Mesodermal cell (in vitro differentiated cells): Measurements from ENCODE around the gene ANTXR1.

Experiments
- H3K27ac ChIP-seq: 2 replicates; pipeline ENCODE4 v1.7.0; 2013; ENCODE audit warnings: mild to moderate bottlenecking, low read depth, low read length, moderate library complexity; ENCODE audit not compliant: severe bottlenecking
- H3K36me3 ChIP-seq: 2 replicates; pipeline ENCODE4 v1.7.1; 2013; ENCODE audit warnings: mild to moderate bottlenecking, low read length, moderate library complexity; ENCODE audit not compliant: control insufficient read depth, insufficient read depth
- H3K4me1 ChIP-seq: one replicate; pipeline ENCODE4 v1.7.1; 2013; ENCODE audit warnings: mild to moderate bottlenecking, low read length; ENCODE audit not compliant: insufficient read depth, control insufficient read depth, poor library complexity, severe bottlenecking
- H3K4me3 ChIP-seq: 2 replicates; pipeline ENCODE4 v1.7.0; 2013; ENCODE audit warnings: low read length, control low read depth, mild to moderate bottlenecking; ENCODE audit not compliant: insufficient read depth, poor library complexity, severe bottlenecking; ENCODE audit errors: extremely low read depth
- H3K9me3 ChIP-seq: 2 replicates; pipeline ENCODE4 v1.7.1; 2013; ENCODE audit warnings: mild to moderate bottlenecking, low read length, moderate library complexity; ENCODE audit not compliant: control insufficient read depth
- WGBS, 2 experiments: methylation state at CpG; one replicate each; pipeline ENCODE4 v1.1.5; 2013; ENCODE audit warnings: missing lambda C conversion rate in 2 of 2; ENCODE audit not compliant: insufficient coverage in 2 of 2; 5-methylcytosine and 5-hydroxymethylcytosine counted together

The ANTXR1 gene

DNA sequence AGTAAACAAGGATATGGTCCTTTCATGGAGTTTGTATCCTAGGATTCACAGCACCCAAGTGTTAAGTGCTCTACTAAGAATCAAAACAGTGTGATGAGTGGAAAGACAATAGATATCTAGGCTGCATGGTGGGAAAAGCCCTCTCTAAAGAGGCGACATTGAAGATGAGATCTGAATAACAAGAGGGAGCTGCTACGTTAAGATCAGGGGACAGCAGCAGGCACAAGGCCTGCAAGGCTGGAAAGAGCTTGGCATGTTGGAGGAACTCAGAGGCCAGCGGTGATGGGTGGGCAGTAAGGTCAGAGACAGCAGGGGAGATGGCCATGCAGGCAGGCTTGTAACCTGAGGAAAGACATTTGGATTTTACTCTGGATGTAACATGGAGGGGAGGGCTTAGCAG is 196.5 kb downstream of the ANTXR1 start:
- Histone ChIP-seq H3K27ac (no peak overlapping the region), H3K4me3 (no peak overlapping the region), H3K9me3 (peaks cover 9% of the 10 kb centered on the region), H3K36me3 (peaks cover 54% of the 10 kb centered on the region), H3K4me1 (peaks cover 4% of the 10 kb centered on the region)
- WGBS, 2 experiments = 23 to 35% methylated on average over 3 of the region's 3 CpGs

DNA sequence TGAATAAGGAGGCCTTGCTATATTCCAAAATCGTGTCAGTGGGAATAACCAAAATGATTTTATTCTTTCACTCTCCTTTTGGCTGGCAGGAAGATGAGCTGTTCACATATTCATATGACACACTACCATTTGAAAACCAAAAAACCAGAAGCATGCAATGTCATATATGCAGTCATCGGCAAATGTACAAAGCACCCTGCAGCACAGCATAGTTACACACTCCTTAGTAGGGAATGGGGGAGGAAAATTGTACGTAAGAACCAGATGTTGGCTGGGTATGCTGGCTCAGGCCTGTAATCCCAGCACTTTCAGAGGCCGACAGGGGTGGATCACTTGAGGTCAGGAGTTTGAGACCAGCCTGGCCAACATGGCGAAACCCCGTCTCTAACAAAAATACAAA is 197.4 kb downstream of the ANTXR1 start:
- Histone ChIP-seq H3K4me1 (no peaks in the 10 kb centered on the region), H3K9me3 (peaks cover 9% of the 10 kb centered on the region), H3K36me3 (peaks cover 54% of the 10 kb centered on the region), H3K27ac (no peak overlapping the region), H3K4me3 (no peak overlapping the region)
- 95 to 97% methylated on average over 4 of the region's 6 CpGs for WGBS, 2 experiments

DNA sequence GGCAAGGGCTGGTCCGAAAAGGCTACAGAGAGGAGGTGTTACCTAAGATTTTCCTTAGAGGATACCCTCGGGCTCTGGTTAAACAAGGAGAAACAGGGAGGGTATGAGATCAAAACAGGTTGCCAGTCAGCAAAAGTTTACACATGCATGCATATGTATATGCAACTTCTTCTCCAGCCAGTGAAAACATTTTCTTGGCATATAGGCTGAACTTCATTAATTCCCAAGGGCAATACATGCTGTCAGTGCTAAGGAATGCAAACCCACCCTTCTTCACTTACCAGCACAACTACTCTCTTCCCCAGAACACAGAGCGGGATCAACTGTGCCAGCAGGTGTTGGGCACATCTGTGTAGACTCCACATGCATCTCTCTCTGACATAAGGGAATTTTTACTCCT is 198.1 kb downstream of the ANTXR1 start:
- peaks cover 9% of the 10 kb centered on the region for H3K9me3 ChIP-seq
- peaks cover 54% of the 10 kb centered on the region for H3K36me3 ChIP-seq
- H3K4me3 ChIP-seq = no peak overlapping the region
- 94% methylated on average over 3 of the region's 3 CpGs; no CpG with 5 or more reads in 1 of the 2 experiments for WGBS, 2 experiments
- no peaks in the 10 kb centered on the region for H3K4me1 ChIP-seq
- H3K27ac ChIP-seq = no peak overlapping the region

GRCh38 chr2:69211686-69212085 is 198.7 kb downstream of the ANTXR1 start:
- peaks cover 9% of the 10 kb centered on the region for H3K9me3 ChIP-seq
- no peak overlapping the region for H3K27ac ChIP-seq
- peaks cover 54% of the 10 kb centered on the region for H3K36me3 ChIP-seq
- 87 to 92% methylated on average over 5 of the region's 5 CpGs for WGBS, 2 experiments
- no peaks in the 10 kb centered on the region for H3K4me1 ChIP-seq
- no peak overlapping the region for H3K4me3 ChIP-seq

- peaks cover 3% of the 10 kb centered on the region for H3K9me3 ChIP-seq
- H3K4me1 ChIP-seq = no peaks in the 10 kb centered on the region
- WGBS, 2 experiments = 88 to 94% methylated on average over 3 of the region's 4 CpGs
- H3K4me3 ChIP-seq = no peak overlapping the region
- H3K36me3 ChIP-seq = peaks cover 51% of the 10 kb centered on the region
- H3K27ac ChIP-seq = no peak overlapping the region
Measured at GRCh38 chr2:69212238-69213028, 199.5 kb downstream of the ANTXR1 start.

DNA sequence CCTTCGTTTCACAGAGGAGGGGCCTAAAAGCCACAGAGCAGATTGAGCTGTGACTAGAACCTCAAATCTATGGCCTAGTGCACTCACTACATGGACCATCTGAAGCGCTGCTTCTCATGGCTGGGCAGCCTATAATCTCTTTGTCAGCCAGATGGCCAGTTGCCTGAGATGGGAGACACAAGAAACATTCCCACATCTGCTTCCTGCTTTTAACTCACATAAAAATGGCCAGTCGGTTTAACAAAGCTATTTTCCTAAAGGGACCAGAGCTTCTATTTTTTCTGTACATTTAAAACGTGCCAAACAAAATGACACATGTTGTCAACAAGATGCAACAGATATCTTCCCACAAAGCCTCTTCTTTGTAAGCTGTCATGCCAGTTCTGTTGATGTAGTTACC is 200.2 kb downstream of the ANTXR1 start:
- Histone ChIP-seq H3K9me3 (no peaks in the 10 kb centered on the region), H3K36me3 (peaks cover 46% of the 10 kb centered on the region), H3K4me3 (no peak overlapping the region), H3K27ac (no peak overlapping the region), H3K4me1 (no peaks in the 10 kb centered on the region)
- 92 to 96% methylated on average over 3 to 4 of the region's 4 CpGs for WGBS, 2 experiments

- no peaks in the 10 kb centered on the region for H3K4me1 ChIP-seq
- no peak overlapping the region for H3K27ac ChIP-seq
- H3K9me3 ChIP-seq = no peaks in the 10 kb centered on the region
- 95 to 100% methylated on average over 3 to 4 of the region's 4 CpGs for WGBS, 2 experiments
- no peak overlapping the region for H3K4me3 ChIP-seq
- H3K36me3 ChIP-seq = peaks cover 46% of the 10 kb centered on the region
Measured at GRCh38 chr2:69213782-69214181, 200.8 kb downstream of the ANTXR1 start.

- 90 to 94% methylated on average over 5 of the region's 5 CpGs for WGBS, 2 experiments
- Histone ChIP-seq H3K4me1 (no peaks in the 10 kb centered on the region), H3K9me3 (no peaks in the 10 kb centered on the region), H3K36me3 (peaks cover 44% of the 10 kb centered on the region), H3K4me3 (no peak overlapping the region), H3K27ac (no peak overlapping the region)
Measured at GRCh38 chr2:69214898-69215297, 201.9 kb downstream of the ANTXR1 start.

DNA sequence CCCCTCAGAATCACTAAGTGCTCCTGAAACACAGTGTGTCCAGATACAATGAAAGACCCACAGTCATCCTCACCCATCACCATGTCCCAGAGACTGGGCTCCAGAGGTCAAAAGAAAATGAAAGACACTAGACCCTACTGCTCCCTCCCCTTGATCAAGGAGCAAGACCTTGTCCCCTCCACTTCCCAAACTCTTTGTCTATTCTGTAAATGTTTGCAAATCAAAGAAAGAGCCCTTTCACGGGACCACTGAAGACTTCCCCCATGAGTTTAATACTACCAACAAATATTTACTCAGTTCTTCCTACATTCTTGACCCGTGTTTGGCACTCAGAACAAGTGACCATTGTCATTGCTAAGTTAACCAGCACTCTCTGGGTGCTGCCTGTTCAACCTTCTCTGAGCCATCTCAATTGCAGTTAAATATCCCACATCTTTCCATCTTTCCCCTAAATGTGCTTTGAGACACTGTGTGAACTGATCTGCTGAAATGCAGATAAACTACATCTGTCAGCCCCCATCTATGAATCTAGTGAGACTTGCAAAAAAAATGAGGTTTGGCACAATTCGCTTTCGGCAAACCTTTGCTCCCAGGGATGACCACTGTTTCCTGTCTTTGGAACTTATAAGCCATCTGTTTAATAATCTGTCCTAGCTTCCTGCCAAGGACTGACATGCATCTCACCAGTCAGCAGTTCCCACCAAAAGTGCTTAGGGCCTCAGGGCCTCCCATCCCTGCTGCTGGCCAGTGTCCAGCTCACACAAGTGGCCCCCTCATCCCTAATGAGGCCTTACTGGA is 203.8 kb downstream of the ANTXR1 start:
- Histone ChIP-seq H3K27ac (no peak overlapping the region), H3K9me3 (no peaks in the 10 kb centered on the region), H3K4me3 (no peak overlapping the region), H3K4me1 (peaks cover under 1% of the 10 kb centered on the region), H3K36me3 (peaks cover 32% of the 10 kb centered on the region)
- 89 to 94% methylated on average over 4 of the region's 4 CpGs for WGBS, 2 experiments

- Histone ChIP-seq H3K36me3 (peaks cover 26% of the 10 kb centered on the region), H3K4me3 (no peak overlapping the region), H3K4me1 (peaks cover 3% of the 10 kb centered on the region), H3K27ac (no peak overlapping the region), H3K9me3 (no peaks in the 10 kb centered on the region)
- WGBS, 2 experiments = 76 to 100% methylated on average over 2 of the region's 4 CpGs
Measured at GRCh38 chr2:69217333-69218080, 204.5 kb downstream of the ANTXR1 start.
